Cardiac septum (tissue), 1 donor: ENCODE data around the gene LSP1. TPM values are rescaled to one million over a fixed set of nuclear protein-coding genes. Genes with fewer than 3 reads are reported as not detected.
"Not testable (repeated sequence)": the region's sequence is repeated elsewhere in the genome, so short reads cannot be mapped to it uniquely, and the experiment has no call there.

Experiments
- DNase-seq: peaks from one replicate; pipeline ENCODE4 v3.0.0-alpha.2; 2020; ENCODE audit warnings: low spot score
- intact Hi-C: fragments of 100-400 bp; cut with DNase I; formaldehyde crosslinking; loops from one replicate; pipeline ENCODE4 v1.14.0; 2022
- long read RNA-seq: library from polyadenylated mRNA; unstranded; transcript quantifications from one replicate; pipeline ENCODE4 v2.0.0, GENCODE V29; 2021
- total RNA-seq: library from RNA; stranded (reverse); fragmentation: NEBNext Ultra II Directional; extraction: Animal tissue kit (Norgen Biotek cat#: 25700); gene quantifications from one replicate; pipeline ENCODE4 v1.2.1, GENCODE V29; 2021
- donor health status: DM: no; HTN: no; CAD: no.

Gene LSP1
- total RNA-seq, result 35.1 TPM
- long read RNA-seq, transcript LSP1-204 (11 exons, 2,640 nt), result major isoform, 9 of 33 reads
- long read RNA-seq, partial matches to known transcripts, result 8 of 33 reads
- long read RNA-seq, other reads (novel, unspliced or antisense), result 12 of 33 reads

- intact Hi-C loops, result no loop called here
- DNase-seq, result peak; percentile 88
Observed at GRCh38 chr11:1852877-1853276, at the start of gene LSP1. Gene LSP1 (plus strand): TSS chr11:1853084. CDS start chr11:1853145, 61 bp downstream.

GRCh38 chr11:1803246-1803645 is 49.6 kb upstream of the LSP1 start:
- no peak for DNase-seq
- intact Hi-C loops, result no loop called here

GRCh38 chr11:1803835-1804519 is 48.9 kb upstream of the LSP1 start:
- intact Hi-C loops, result not testable (repeated sequence)

GRCh38 chr11:1805525-1805924 is 47.4 kb upstream of the LSP1 start:
- intact Hi-C loops, result no loop called here

More at GRCh38 chr11:1803835-1804519, 48.9 kb upstream of the LSP1 start:
- not testable (repeated sequence) for DNase-seq

GRCh38 chr11:1807264-1807995 is 45.5 kb upstream of the LSP1 start:
- no peak for DNase-seq
- intact Hi-C loops, result no loop called here

More at GRCh38 chr11:1805525-1805924, 47.4 kb upstream of the LSP1 start:
- no peak for DNase-seq

- intact Hi-C loops, result no loop called here
- DNase-seq, result no peak
Observed at GRCh38 chr11:1810761-1811160, 42.1 kb upstream of the LSP1 start.

GRCh38 chr11:1812274-1812673 is 40.6 kb upstream of the LSP1 start:
- DNase-seq, result no peak
- intact Hi-C loops, result no loop called here

- DNase-seq, result no peak
- intact Hi-C loops, result no loop called here
Observed at GRCh38 chr11:1812801-1813200, 40.1 kb upstream of the LSP1 start.

- intact Hi-C loops, DNase-seq: not testable (repeated sequence)
Observed at GRCh38 chr11:1813356-1813755, 39.5 kb upstream of the LSP1 start.

- no peak for DNase-seq
- intact Hi-C loops, result no loop called here
Observed at GRCh38 chr11:1814691-1815090, 38.2 kb upstream of the LSP1 start.

- no peak for DNase-seq
- intact Hi-C loops, result no loop called here
Observed at GRCh38 chr11:1815311-1815710, 37.6 kb upstream of the LSP1 start.

- no peak for DNase-seq
- intact Hi-C loops, result no loop called here
Observed at GRCh38 chr11:1815751-1816150, 37.1 kb upstream of the LSP1 start.

GRCh38 chr11:1817000-1817399 is 35.9 kb upstream of the LSP1 start:
- no peak for DNase-seq
- intact Hi-C loops, result no loop called here

GRCh38 chr11:1817511-1817910 is 35.4 kb upstream of the LSP1 start:
- DNase-seq, result no peak
- intact Hi-C loops, result no loop called here

GRCh38 chr11:1819074-1819473 is 33.8 kb upstream of the LSP1 start:
- intact Hi-C loops, result no loop called here
- peak; percentile 24 for DNase-seq

GRCh38 chr11:1820463-1821325 is 32.2 kb upstream of the LSP1 start:
- no peak for DNase-seq
- intact Hi-C loops, result no loop called here

GRCh38 chr11:1821562-1821961 is 31.3 kb upstream of the LSP1 start:
- intact Hi-C loops, result no loop called here
- DNase-seq, result no peak

GRCh38 chr11:1822648-1823375 is 30.1 kb upstream of the LSP1 start:
- intact Hi-C loops, result no loop called here
- no peak for DNase-seq
